Mesothelial cell of epicardium (in vitro differentiated cells): ENCODE measurements around the gene TEP1. TPM values are rescaled to one million over a fixed set of nuclear protein-coding genes. Genes with fewer than 3 reads are reported as not detected.

ENCODE experiments used
- DNase-seq, 2 experiments: peaks; one replicate each; pipeline ENCODE4 v3.0.0; 2021; ENCODE audit warnings: low spot score in 2 of 2; ENCODE audit not compliant: unreplicated experiment in 2 of 2
- H3K27ac Mint-ChIP-seq: 2 replicates; pipeline ENCODE4 v1.8.0; 2021; ENCODE audit warnings: mixed read lengths
- H3K27me3 Mint-ChIP-seq: 2 replicates; pipeline ENCODE4 v1.8.0; 2021; ENCODE audit warnings: low read depth, mixed read lengths
- H3K36me3 Mint-ChIP-seq: 2 replicates; pipeline ENCODE4 v1.8.0; 2021; ENCODE audit warnings: mixed read lengths
- H3K4me1 Mint-ChIP-seq: 2 replicates; pipeline ENCODE4 v1.8.0; 2021; ENCODE audit warnings: mixed read lengths
- H3K4me3 Mint-ChIP-seq: 2 replicates; pipeline ENCODE4 v1.8.0; 2021; ENCODE audit warnings: mild to moderate bottlenecking, moderate library complexity, mixed read lengths
- H3K9me3 Mint-ChIP-seq: 2 replicates; pipeline ENCODE4 v1.8.0; 2021; ENCODE audit warnings: mixed read lengths
- total RNA-seq: library from RNA; stranded (reverse); gene quantifications from 3 replicates; pipeline ENCODE4 v1.2.1, GENCODE V29; 2021
- TF ChIP-seq, protein P1 (sequence below): fragments of 200-600 bp; sonication (generic); IDR thresholded peaks from one replicate; pipeline ENCODE4 v1.5.0; 2021; ENCODE audit warnings: antibody characterized with exemption; ENCODE audit not compliant: unreplicated experiment

TEP1 gene
- total RNA-seq, 1 donor from 2014 or later = 18.3 TPM

- H3K36me3 Mint-ChIP-seq = peaks cover 52% of the 10 kb centered on the region
- no peak for DNase-seq
- no peaks in the 10 kb centered on the region for H3K4me1 Mint-ChIP-seq
- no peaks in the 10 kb centered on the region for H3K27me3 Mint-ChIP-seq
- H3K27ac Mint-ChIP-seq = no peak overlapping the region
- TF ChIP-seq, protein P1, sequence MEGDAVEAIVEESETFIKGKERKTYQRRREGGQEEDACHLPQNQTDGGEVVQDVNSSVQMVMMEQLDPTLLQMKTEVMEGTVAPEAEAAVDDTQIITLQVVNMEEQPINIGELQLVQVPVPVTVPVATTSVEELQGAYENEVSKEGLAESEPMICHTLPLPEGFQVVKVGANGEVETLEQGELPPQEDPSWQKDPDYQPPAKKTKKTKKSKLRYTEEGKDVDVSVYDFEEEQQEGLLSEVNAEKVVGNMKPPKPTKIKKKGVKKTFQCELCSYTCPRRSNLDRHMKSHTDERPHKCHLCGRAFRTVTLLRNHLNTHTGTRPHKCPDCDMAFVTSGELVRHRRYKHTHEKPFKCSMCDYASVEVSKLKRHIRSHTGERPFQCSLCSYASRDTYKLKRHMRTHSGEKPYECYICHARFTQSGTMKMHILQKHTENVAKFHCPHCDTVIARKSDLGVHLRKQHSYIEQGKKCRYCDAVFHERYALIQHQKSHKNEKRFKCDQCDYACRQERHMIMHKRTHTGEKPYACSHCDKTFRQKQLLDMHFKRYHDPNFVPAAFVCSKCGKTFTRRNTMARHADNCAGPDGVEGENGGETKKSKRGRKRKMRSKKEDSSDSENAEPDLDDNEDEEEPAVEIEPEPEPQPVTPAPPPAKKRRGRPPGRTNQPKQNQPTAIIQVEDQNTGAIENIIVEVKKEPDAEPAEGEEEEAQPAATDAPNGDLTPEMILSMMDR = no peak
- H3K4me3 Mint-ChIP-seq = no peak overlapping the region
- no peaks in the 10 kb centered on the region for H3K9me3 Mint-ChIP-seq
These were observed 56.9 kb downstream of the TEP1 start for GRCh38 chr14:20356422-20356821.

GRCh38 chr14:20350860-20351259 is 62.4 kb downstream of the TEP1 start:
- DNase-seq = no peak
- no peak overlapping the region for H3K27ac Mint-ChIP-seq
- H3K9me3 Mint-ChIP-seq = no peaks in the 10 kb centered on the region
- no peaks in the 10 kb centered on the region for H3K27me3 Mint-ChIP-seq
- no peaks in the 10 kb centered on the region for H3K4me1 Mint-ChIP-seq
- TF ChIP-seq, protein P1 = no peak
- peaks cover 42% of the 10 kb centered on the region for H3K36me3 Mint-ChIP-seq
- no peak overlapping the region for H3K4me3 Mint-ChIP-seq

GRCh38 chr14:20350282-20350681 is 63.0 kb downstream of the TEP1 start:
- DNase-seq = no peak
- H3K4me1 Mint-ChIP-seq = no peaks in the 10 kb centered on the region
- peaks cover 42% of the 10 kb centered on the region for H3K36me3 Mint-ChIP-seq
- no peak overlapping the region for H3K27ac Mint-ChIP-seq
- no peaks in the 10 kb centered on the region for H3K27me3 Mint-ChIP-seq
- no peak overlapping the region for H3K4me3 Mint-ChIP-seq
- TF ChIP-seq, protein P1 = no peak
- H3K9me3 Mint-ChIP-seq = no peaks in the 10 kb centered on the region

DNA sequence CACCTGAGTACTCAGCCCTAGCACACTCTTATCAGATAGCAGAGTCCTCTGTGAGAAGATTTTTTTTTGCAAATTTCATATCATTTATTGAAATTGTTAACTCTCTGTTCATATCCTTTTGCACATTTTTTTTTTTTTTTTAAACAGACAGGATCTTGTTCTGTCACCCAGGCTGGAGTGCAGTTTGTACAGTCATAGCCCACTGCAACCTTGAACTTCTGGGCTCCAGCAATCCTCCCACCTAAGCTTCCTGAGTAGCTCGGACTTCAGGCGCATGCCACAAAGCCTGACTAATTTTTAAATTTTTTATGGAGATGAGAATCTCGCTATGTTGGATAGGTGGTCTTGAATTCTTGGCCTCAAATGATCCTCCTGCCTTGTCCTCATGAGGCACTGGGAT is 65.6 kb downstream of the TEP1 start:
- H3K36me3 Mint-ChIP-seq = peaks cover 28% of the 10 kb centered on the region
- no peak for DNase-seq
- no peaks in the 10 kb centered on the region for H3K27me3 Mint-ChIP-seq
- H3K4me1 Mint-ChIP-seq = peaks cover 8% of the 10 kb centered on the region
- no peak overlapping the region for H3K27ac Mint-ChIP-seq
- H3K4me3 Mint-ChIP-seq = no peak overlapping the region
- no peaks in the 10 kb centered on the region for H3K9me3 Mint-ChIP-seq
- TF ChIP-seq, protein P1 = no peak

GRCh38 chr14:20346713-20347112 is 66.6 kb downstream of the TEP1 start:
- no peak overlapping the region for H3K4me3 Mint-ChIP-seq
- DNase-seq = no peak
- no peak overlapping the region for H3K27ac Mint-ChIP-seq
- H3K36me3 Mint-ChIP-seq = peaks cover 24% of the 10 kb centered on the region
- TF ChIP-seq, protein P1 = no peak
- no peaks in the 10 kb centered on the region for H3K9me3 Mint-ChIP-seq
- H3K27me3 Mint-ChIP-seq = no peaks in the 10 kb centered on the region
- H3K4me1 Mint-ChIP-seq = peaks cover 8% of the 10 kb centered on the region

- Mint-ChIP-seq H3K27ac (peak overlapping the region; percentile 26), H3K9me3 (no peaks in the 10 kb centered on the region), H3K27me3 (no peaks in the 10 kb centered on the region), H3K4me1 (peaks cover 8% of the 10 kb centered on the region), H3K4me3 (peak overlapping the region; percentile 91), H3K36me3 (peaks cover 20% of the 10 kb centered on the region)
- no peak for DNase-seq
- TF ChIP-seq, protein P1 = no peak
These were observed 67.9 kb downstream of the TEP1 start for GRCh38 chr14:20345366-20345765.
